Measurements from ENCODE around the gene MIDN.

GRCh38 chr19:1292419-1293151, 44.2 kb downstream of the MIDN start:
- TF ChIP-seq CTCF (IDR thresholded peaks at IDR 0.05; ENCODE audit: low read length) (no peak), EZH2 (IDR thresholded peaks at IDR 0.05; ENCODE audit: borderline replicate concordance, low read length) (no peak)
